Right atrium auricular region (tissue), 2 donors: Measurements from ENCODE around the gene LRRC25. TPM values are rescaled to one million over a fixed set of nuclear protein-coding genes. Genes with fewer than 3 reads are reported as not detected.

ENCODE experiments used
- DNase-seq: peaks from one replicate; pipeline ENCODE4 v3.0.0-alpha.2; 2019; ENCODE audit warnings: low spot score
- H3K27ac ChIP-seq, 2 donors: fragments of 200-600 bp; sonication (generic); 1 replicate in 1 of 2; 2 replicates in 1 of 2; pipeline ENCODE4 v1.5.1; 2016 to 2019
- H3K27me3 ChIP-seq, 2 donors: fragments of 200-600 bp; sonication (generic); one replicate each; pipeline versions ENCODE4 v1.5.1 to v1.6.0; 2017 to 2019
- H3K36me3 ChIP-seq: fragments of 200-600 bp; sonication (generic); one replicate; pipeline ENCODE4 v1.5.1; 2016
- H3K4me1 ChIP-seq, 2 donors: fragments of 200-600 bp; sonication (generic); one replicate each; pipeline versions ENCODE4 v1.5.1 to v1.6.0; 2017 to 2019
- H3K4me3 ChIP-seq, 2 donors: fragments of 200-600 bp; sonication (generic); 1 replicate in 1 of 2; 2 replicates in 1 of 2; pipeline ENCODE4 v1.5.1; 2017 to 2019; ENCODE audit warnings: mild to moderate bottlenecking in 1 of 2, moderate library complexity in 1 of 2
- H3K9me3 ChIP-seq, 2 donors: fragments of 200-600 bp; sonication (generic); one replicate each; pipeline ENCODE4 v1.5.1; 2019
- microRNA-seq, 2 donors: library from miRNA; unstranded; fragments of <30 nt; microRNA quantifications; one replicate each; pipeline ENCODE4, GENCODE V29; 2016 to 2017; ENCODE audit warnings: borderline number of aligned reads in 2 of 2, borderline replicate concordance in 1 of 2
- total RNA-seq, 2 donors: library from RNA; depleted of rRNA; stranded (reverse); fragments of >200 nt; gene quantifications; one replicate each; pipeline ENCODE4 v1.1.0, GENCODE V29; 2016
- TF ChIP-seq, protein P1 (sequence below), 2 donors: fragments of 200-600 bp; sonication (generic); IDR thresholded peaks; one replicate each; pipeline ENCODE4 v1.5.1; 2019; ENCODE audit warnings: antibody characterized with exemption in 2 of 2

LRRC25 gene
- total RNA-seq, 2 donors from 2014 or later: 2.6 to 6.8 TPM

DNA sequence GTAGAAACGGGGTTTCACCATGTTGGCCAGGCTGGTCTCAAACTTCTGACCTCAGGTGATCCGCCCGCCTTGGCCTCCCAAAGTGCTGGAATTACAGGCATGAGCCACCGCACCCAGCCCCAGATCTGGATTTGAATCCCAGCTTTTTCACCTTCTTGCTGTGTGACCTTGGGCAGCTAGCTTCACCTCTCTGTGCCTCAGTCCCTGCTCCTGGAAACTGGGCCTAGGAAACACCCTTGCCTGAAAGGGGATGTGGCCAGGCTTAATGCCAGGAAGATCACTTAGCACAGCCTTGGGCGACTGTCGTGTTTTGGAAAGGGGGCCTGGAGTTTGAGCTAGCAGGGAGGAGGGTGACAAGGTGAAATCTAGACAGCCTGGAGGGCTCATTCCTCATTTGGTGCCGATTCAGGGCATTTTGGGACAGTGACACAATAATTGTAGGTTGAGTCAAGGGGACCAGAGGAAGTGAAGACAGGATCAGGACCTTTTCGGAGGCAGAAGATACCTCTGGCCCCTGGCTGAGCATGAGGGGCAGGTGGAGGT is 55.3 kb downstream of the LRRC25 start:
- TF ChIP-seq, protein P1, sequence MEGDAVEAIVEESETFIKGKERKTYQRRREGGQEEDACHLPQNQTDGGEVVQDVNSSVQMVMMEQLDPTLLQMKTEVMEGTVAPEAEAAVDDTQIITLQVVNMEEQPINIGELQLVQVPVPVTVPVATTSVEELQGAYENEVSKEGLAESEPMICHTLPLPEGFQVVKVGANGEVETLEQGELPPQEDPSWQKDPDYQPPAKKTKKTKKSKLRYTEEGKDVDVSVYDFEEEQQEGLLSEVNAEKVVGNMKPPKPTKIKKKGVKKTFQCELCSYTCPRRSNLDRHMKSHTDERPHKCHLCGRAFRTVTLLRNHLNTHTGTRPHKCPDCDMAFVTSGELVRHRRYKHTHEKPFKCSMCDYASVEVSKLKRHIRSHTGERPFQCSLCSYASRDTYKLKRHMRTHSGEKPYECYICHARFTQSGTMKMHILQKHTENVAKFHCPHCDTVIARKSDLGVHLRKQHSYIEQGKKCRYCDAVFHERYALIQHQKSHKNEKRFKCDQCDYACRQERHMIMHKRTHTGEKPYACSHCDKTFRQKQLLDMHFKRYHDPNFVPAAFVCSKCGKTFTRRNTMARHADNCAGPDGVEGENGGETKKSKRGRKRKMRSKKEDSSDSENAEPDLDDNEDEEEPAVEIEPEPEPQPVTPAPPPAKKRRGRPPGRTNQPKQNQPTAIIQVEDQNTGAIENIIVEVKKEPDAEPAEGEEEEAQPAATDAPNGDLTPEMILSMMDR (IDR thresholded peaks at IDR 0.05): no peak
- peaks cover 0 to 12% of the 10 kb centered on the region in 2 donors for H3K4me1 ChIP-seq
- no peak for DNase-seq
- H3K36me3 ChIP-seq: no peaks in the 10 kb centered on the region
- no peaks in the 10 kb centered on the region for H3K27me3 ChIP-seq
- H3K27ac ChIP-seq: no peak overlapping the region
- no peak overlapping the region for H3K4me3 ChIP-seq
- H3K9me3 ChIP-seq: no peaks in the 10 kb centered on the region

Small RNAs within 50 kb of the gene (microRNA-seq; reads per million reads assigned to microRNA genes)
- gene MIR3189: 0 reads per million in 2 donors

Other genes with a start within 250 kb of the LRRC25 start
- 10 to 100 TPM; 18.7 to 19.0 TPM for gene PIK3R2, start 244.5 kb downstream of the LRRC25 start, total RNA-seq
- 10 to 100 TPM in 1 of 2 donors, 1 to 10 TPM in 1; 8.1 to 43.2 TPM for gene IFI30, start 223.8 kb downstream of the LRRC25 start, total RNA-seq
- gene MPV17L2, start 204.4 kb downstream of the LRRC25 start, total RNA-seq: 10 to 100 TPM; 28.3 to 40.8 TPM
- 10 to 100 TPM in 1 of 2 donors, 1 to 10 TPM in 1; 8.6 to 27.0 TPM for gene RAB3A, start 193.6 kb downstream of the LRRC25 start, total RNA-seq
- gene PDE4C, start 171.2 kb downstream of the LRRC25 start, total RNA-seq: 1 to 10 TPM in 1 of 2 donors, not detected in 1; 1.4 TPM
- 1 to 10 TPM in 1 of 2 donors, under 1 TPM in 1; 0.52 to 1.5 TPM for gene IQCN, start 123.2 kb downstream of the LRRC25 start, total RNA-seq
- 100 to 1,000 TPM; 240 to 420 TPM for gene JUND, start 116.0 kb downstream of the LRRC25 start, total RNA-seq
- 10 to 100 TPM; 68.5 to 97.3 TPM for gene LSM4, start 74.5 kb downstream of the LRRC25 start, total RNA-seq
- gene PGPEP1, start 57.0 kb downstream of the LRRC25 start, total RNA-seq: 10 to 100 TPM; 16.4 to 20.6 TPM
- 1 to 10 TPM; 1.1 to 2.7 TPM for gene GDF15, start 11.5 kb downstream of the LRRC25 start, total RNA-seq
- 10 to 100 TPM; 31.7 to 59.5 TPM for gene SSBP4, start 21.8 kb upstream of the LRRC25 start, total RNA-seq
- 10 to 100 TPM; 24.1 to 49.4 TPM for gene ISYNA1, start 40.5 kb upstream of the LRRC25 start, total RNA-seq
- 10 to 100 TPM; 12.4 to 17.5 TPM for gene ELL, start 124.4 kb upstream of the LRRC25 start, total RNA-seq
- 100 to 1,000 TPM; 192 to 345 TPM for gene FKBP8, start 146.0 kb upstream of the LRRC25 start, total RNA-seq
- 100 to 1,000 TPM in 1 of 2 donors, 10 to 100 TPM in 1; 60.7 to 114 TPM for gene KXD1, start 160.2 kb upstream of the LRRC25 start, total RNA-seq
- gene UBA52, start 174.2 kb upstream of the LRRC25 start, total RNA-seq: 100 to 1,000 TPM; 272 to 543 TPM
- gene REX1BD, start 191.2 kb upstream of the LRRC25 start, total RNA-seq: 100 to 1,000 TPM; 119 to 171 TPM
- gene CRLF1, start 209.2 kb upstream of the LRRC25 start, total RNA-seq: 10 to 100 TPM; 71.8 to 73.9 TPM
- gene TMEM59L, start 215.2 kb upstream of the LRRC25 start, total RNA-seq: 1 to 10 TPM; 2.2 to 3.0 TPM
- gene KLHL26, start 239.4 kb upstream of the LRRC25 start, total RNA-seq: 10 to 100 TPM in 1 of 2 donors, 1 to 10 TPM in 1; 5.7 to 11.3 TPM